Type B pancreatic cell (in vitro differentiated cells): ENCODE results near the gene DGAT2. TPM values are rescaled to one million over a fixed set of nuclear protein-coding genes. Genes with fewer than 3 reads are reported as not detected.
A peak's percentile ranks its signal among the peaks of the same experiment; 100 is the strongest.

ENCODE experiments used
- DNase-seq: peaks from one replicate; pipeline ENCODE4 v3.0.0; 2021; ENCODE audit warnings: mixed read lengths; ENCODE audit not compliant: unreplicated experiment; ENCODE audit errors: extremely low spot score
- H3K27ac Mint-ChIP-seq: 2 replicates; pipeline ENCODE4 v1.8.0; 2021; ENCODE audit warnings: mild to moderate bottlenecking, mixed read lengths
- H3K27me3 Mint-ChIP-seq: 2 replicates; pipeline ENCODE4 v1.8.0; 2021; ENCODE audit warnings: mixed read lengths
- H3K36me3 Mint-ChIP-seq: 2 replicates; pipeline ENCODE4 v1.8.0; 2021; ENCODE audit warnings: mixed read lengths
- H3K4me1 Mint-ChIP-seq: one replicate; pipeline ENCODE4 v1.8.0; 2021; ENCODE audit warnings: mixed read lengths; ENCODE audit not compliant: unreplicated experiment
- H3K4me3 Mint-ChIP-seq: 2 replicates; pipeline ENCODE4 v1.8.0; 2021; ENCODE audit warnings: mild to moderate bottlenecking, mixed read lengths
- H3K9me3 Mint-ChIP-seq: 2 replicates; pipeline ENCODE4 v1.8.0; 2021; ENCODE audit warnings: mixed read lengths
- CTCF ChIP-seq: fragments of 200-600 bp; sonication (generic); conservative IDR thresholded peaks from 2 replicates; pipeline ENCODE4 v1.5.0; 2021; ENCODE audit warnings: antibody characterized with exemption, mild to moderate bottlenecking
- total RNA-seq: library from RNA; stranded (reverse); gene quantifications from 2 replicates; pipeline ENCODE4 v1.2.1, GENCODE V29; 2021; ENCODE audit warnings: low replicate concordance

DGAT2 gene
- total RNA-seq, 1 donor from 2014 or later, result 5.9 TPM

GRCh38 chr11:75815345-75816168 is 47.0 kb downstream of the DGAT2 start:
- Mint-ChIP-seq H3K27me3 (no peaks in the 10 kb centered on the region), H3K9me3 (no peaks in the 10 kb centered on the region), H3K36me3 (no peaks in the 10 kb centered on the region), H3K4me1 (peaks cover 16% of the 10 kb centered on the region), H3K4me3 (peak overlapping the region; percentile 95), H3K27ac (peak overlapping the region; percentile 95)
- no peak for DNase-seq
- no peak for TF ChIP-seq CTCF

GRCh38 chr11:75816561-75817239 is 48.1 kb downstream of the DGAT2 start:
- Mint-ChIP-seq H3K9me3 (no peaks in the 10 kb centered on the region), H3K27ac (no peak overlapping the region), H3K27me3 (no peaks in the 10 kb centered on the region), H3K4me3 (no peak overlapping the region), H3K4me1 (peaks cover 16% of the 10 kb centered on the region), H3K36me3 (peaks cover 3% of the 10 kb centered on the region)
- no peak for DNase-seq
- no peak for TF ChIP-seq CTCF

- Mint-ChIP-seq H3K4me1 (peaks cover 17% of the 10 kb centered on the region), H3K36me3 (peaks cover 7% of the 10 kb centered on the region), H3K9me3 (no peaks in the 10 kb centered on the region), H3K27me3 (no peaks in the 10 kb centered on the region), H3K27ac (no peak overlapping the region), H3K4me3 (no peak overlapping the region)
- DNase-seq, result no peak
- TF ChIP-seq CTCF, result no peak
Observed at GRCh38 chr11:75820645-75821044, 52.1 kb downstream of the DGAT2 start.

- TF ChIP-seq CTCF, result no peak
- peaks cover 17% of the 10 kb centered on the region for H3K4me1 Mint-ChIP-seq
Observed at GRCh38 chr11:75821202-75821601, 52.6 kb downstream of the DGAT2 start.

GRCh38 chr11:75822541-75822940 is 54.0 kb downstream of the DGAT2 start:
- Mint-ChIP-seq H3K9me3 (no peaks in the 10 kb centered on the region), H3K27ac (no peak overlapping the region), H3K4me1 (peaks cover 26% of the 10 kb centered on the region), H3K4me3 (no peak overlapping the region), H3K36me3 (peaks cover 7% of the 10 kb centered on the region), H3K27me3 (no peaks in the 10 kb centered on the region)
- no peak for DNase-seq
- TF ChIP-seq CTCF, result no peak

More at GRCh38 chr11:75821202-75821601, 52.6 kb downstream of the DGAT2 start:
- DNase-seq, result no peak
- peaks cover 7% of the 10 kb centered on the region for H3K36me3 Mint-ChIP-seq
- H3K4me3 Mint-ChIP-seq, result no peak overlapping the region
- no peaks in the 10 kb centered on the region for H3K27me3 Mint-ChIP-seq
- H3K27ac Mint-ChIP-seq, result no peak overlapping the region
- H3K9me3 Mint-ChIP-seq, result no peaks in the 10 kb centered on the region
